Dedifferentiated amniotic fluid mesenchymal stem cell (primary cell): ENCODE data around the gene SLC35F5.
A peak's percentile ranks its signal among the peaks of the same experiment; 100 is the strongest.
"Not testable (repeated sequence)": the region's sequence is repeated elsewhere in the genome, so short reads cannot be mapped to it uniquely, and the experiment has no call there.

Experiments used
- DNase-seq: peaks from one replicate; pipeline ENCODE4 v3.0.0-alpha.2; 2016; ENCODE audit errors: extremely low spot score

Gene SLC35F5

DNA sequence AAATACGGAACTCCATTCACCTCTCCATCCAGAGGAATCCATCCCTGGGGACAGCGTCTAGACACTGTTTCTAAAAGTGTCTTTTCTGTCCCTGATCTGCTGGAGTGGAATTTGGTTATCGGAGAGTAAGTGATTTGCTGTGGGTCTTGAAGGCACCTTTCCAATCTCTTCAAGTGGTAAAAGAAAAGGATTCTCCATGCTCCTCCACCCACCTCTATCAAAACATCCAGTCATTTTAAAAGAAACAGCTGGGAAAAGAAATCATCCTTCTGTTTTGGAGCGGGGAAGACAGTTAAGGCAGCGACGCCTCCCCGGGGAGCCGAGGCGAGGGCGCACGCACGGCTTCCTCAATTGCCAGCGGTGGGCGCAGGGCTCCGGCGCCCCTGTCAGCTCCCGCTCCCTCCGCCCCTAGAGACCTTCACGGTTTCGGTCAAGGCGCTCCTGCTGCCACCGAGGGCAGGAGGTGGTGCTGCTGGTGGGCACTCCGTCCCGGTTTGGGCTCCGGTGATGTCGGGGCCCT is 547 bp downstream of the SLC35F5 start:
- DNase-seq: no peak

DNA sequence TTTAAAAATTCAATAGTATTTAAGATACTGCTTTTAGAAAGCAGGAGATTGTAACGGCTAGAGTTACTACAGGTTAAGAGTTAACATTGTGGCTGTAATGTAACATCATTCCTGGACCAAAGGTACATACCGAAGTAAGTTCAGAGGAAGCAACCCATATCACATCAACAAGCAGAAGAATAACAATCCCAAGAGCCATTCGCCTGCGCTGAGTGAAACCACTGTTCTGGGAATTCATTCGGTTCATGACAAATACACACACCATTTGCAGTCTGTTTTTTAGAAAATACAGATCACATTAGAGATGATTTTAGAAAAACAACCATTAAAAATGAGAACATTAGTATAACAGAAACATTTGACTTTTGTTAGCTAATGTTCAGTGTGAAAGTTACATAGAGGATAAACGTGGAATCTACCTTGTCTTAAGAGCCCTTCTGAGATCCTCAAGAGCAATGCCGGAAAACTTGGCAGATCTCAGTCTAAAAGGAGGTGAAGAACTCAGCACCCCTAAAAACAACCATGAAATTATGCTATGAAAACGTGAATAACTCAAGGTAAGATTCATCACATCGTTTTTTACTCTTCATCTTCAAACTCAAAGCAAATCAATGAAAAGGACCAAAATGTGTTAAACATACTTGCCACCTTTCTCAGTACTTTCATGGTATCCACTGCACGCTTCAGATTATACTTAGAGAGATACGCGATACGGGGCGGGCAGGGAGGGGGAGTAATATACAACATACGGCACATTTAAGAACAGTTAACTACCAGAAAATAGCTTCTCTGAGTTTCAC is 1.2 kb downstream of the SLC35F5 start:
- DNase-seq: no peak

DNA sequence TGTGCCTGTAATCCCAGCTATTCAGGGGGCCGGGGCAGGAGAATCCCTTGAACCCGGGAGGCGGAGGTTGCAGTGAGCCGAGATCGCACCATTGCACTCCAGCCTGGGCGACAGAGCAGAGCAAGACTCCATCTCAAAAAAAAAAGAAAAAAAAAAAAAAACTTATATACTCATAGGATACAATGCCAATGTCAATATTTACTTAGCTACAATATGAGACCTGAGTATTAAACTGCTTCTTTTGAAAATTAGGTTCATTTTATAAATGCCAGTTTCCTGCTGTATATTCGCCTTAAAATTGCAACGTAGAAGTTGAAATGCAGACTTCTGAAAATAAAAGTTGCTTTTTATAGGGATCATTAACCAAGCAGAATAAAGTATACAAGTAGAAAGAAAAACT is 2.3 kb downstream of the SLC35F5 start:
- no peak for DNase-seq

- no peak for DNase-seq
Observed at GRCh38 chr2:113750385-113750784, 6.1 kb downstream of the SLC35F5 start.

GRCh38 chr2:113741091-113741490 is 15.4 kb downstream of the SLC35F5 start:
- no peak for DNase-seq

GRCh38 chr2:113739849-113740248 is 16.6 kb downstream of the SLC35F5 start:
- no peak for DNase-seq

GRCh38 chr2:113734185-113734584 is 22.3 kb downstream of the SLC35F5 start:
- no peak for DNase-seq

GRCh38 chr2:113724010-113724409 is 32.4 kb downstream of the SLC35F5 start:
- DNase-seq: no peak

GRCh38 chr2:113723411-113723810 is 33.0 kb downstream of the SLC35F5 start:
- DNase-seq: no peak

DNA sequence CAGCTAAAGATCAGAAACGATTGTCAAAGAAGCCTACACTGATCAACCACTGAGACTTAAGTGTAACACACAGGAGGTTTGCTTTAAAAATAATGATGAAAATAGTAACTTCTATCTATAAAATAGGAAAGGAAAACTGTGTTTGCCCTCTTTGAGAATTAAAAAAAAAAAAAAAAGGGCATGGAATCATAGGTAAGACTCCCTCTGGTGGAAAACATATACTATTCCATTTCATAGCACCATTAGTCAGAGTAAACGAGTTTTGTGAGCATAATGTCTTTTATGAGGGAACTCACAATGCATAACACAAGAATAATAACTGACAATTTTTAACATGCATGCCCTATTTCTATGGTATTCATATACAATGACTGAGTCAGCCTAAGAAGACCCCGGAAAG is 36.3 kb downstream of the SLC35F5 start:
- peak; percentile 18 for DNase-seq

- DNase-seq: no peak
Observed at GRCh38 chr2:113716291-113716690, 40.2 kb downstream of the SLC35F5 start.

GRCh38 chr2:113712941-113713340 is 43.5 kb downstream of the SLC35F5 start:
- no peak for DNase-seq

DNA sequence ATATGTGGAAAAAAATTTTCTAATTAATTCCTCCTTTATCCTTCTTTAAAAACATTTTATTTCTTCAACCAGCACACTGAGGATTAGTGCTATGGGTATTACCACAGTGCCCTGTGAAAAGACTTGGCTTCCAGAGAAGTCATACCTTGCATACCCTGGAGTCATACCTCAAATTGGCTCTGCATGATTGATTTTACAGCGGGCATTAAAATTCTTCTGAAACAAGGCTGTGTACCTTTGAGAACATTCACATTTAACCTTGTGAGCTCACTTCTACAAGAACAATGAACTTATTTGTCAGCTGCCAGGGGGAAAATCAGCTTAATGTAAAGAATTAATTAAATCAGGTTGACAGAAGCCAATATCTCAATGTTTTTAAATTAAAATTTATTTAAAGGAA is 44.6 kb downstream of the SLC35F5 start:
- DNase-seq: no peak

GRCh38 chr2:113709022-113709421 is 47.4 kb downstream of the SLC35F5 start:
- DNase-seq: no peak

DNA sequence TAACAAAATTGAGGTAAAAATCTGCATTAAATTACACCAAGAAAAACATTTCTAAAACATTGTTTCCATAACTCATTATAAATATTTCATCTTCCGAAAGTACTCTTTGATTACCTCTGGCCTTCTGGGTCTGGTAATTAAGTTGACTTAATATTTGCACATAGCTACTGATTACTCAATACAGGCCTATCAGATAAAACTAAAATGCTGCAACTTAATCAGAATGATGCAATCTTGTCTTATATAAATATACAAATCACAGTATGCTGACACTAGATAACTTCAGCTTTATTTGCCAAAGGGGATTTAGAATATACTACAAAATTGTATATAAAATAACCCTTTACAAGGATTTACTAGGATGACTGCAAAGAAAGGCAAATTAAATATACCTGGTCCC is 49.3 kb downstream of the SLC35F5 start:
- DNase-seq: no peak

GRCh38 chr2:113705982-113706523 is 50.4 kb downstream of the SLC35F5 start:
- DNase-seq: no peak

- not testable (repeated sequence) for DNase-seq
Observed at GRCh38 chr2:113704300-113704993, 52.0 kb downstream of the SLC35F5 start.

DNA sequence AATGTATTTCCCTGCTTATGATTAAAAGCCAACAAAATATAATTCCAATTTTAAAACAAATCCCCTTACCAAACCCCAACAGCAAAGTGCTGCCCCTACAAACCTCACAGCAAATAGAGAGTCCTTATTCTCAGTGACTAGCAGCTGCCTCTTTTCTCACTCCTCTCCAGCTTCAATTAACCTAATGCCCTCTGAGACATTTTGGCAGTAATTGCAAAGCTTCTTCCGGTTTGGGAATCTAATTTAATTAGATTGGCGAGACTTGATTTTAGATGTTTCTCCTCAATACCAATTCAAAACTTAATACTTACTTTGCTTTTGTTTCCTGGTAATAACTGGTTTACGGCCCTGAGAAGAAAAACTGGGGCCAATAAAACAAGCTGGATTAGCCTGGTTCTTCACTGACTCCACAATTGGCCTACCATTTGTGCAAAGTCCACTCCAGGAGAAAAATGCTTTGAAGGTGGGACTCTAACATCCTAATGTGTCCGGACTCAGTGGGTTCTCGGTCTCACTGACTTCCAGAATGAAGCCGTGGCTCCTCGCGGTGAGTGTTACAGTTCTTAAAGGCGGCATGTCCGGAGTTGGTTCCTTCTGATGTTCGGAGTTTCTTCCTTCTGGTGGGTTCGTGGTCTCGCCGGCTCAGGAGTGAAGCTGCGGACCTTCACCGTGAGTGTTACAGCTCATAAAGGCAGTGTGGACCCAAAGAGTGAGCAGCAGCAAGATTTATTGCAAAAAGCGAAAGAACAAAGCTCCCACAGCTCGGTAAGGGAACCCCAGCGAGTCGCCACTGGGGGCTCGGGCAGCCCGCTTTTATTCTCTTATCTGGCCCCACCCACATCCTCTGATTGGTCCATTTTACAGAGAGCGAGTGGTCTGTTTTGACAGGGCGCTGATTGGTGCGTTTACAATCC is 52.8 kb downstream of the SLC35F5 start:
- no peak for DNase-seq

DNA sequence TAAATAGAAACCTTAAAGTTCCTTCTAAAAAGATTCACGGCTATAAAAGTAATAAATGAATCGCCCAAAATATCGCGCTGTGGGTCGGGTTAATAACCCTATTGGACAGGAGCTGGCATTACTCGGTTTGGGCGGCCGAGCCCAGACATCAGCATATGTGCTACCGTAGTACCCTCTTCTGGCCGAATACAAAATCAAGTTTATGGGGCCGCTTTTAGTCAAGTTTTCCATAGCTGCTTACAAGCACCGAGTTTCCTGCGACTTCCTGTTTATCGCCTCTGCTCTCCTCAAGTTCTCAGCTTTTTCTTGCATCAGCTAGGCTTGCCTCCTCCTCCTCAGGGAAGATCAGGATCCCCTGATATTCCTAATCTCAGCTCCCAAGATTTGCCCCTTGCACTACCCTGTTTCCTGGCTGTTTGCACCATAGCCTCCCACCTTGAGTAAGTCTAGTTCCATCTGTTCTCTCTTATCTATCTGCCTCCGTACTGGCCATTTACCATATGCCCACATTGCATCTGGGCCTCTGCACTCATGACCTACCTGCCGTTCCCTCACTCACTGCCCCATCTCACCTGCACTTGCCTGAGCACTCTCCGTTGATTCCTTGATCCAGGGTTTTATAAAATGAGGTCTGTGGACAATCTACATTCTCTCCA is 56.1 kb downstream of the SLC35F5 start:
- no peak for DNase-seq

DNA sequence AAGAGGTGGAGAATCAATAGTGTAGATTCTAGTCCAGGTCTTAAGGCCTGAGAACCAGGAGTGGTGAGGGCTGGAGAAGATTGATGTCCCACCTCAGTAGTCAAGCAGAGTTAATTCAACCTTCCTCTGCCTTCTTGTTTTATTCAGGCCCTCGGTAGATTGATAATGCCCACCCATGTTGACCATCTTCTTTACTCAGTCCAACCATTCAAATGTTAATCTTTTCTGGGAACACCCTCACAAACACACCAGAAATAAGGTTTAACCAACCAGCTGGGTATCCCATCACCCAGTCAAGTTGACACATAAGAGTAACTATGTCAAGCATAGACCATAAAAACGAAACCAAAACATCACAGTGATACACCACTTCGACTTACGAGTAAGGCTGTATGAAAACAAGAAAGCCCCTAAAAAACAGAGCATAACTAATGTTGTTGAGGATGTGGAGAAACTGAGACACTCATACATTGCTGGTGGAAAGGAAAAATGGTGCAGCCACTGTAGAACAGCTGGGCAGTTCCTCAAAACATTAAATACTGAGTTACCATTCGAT is 57.5 kb downstream of the SLC35F5 start:
- no peak for DNase-seq

- not testable (repeated sequence) for DNase-seq
Observed at GRCh38 chr2:113698251-113698650, 58.2 kb downstream of the SLC35F5 start.
